K562 (cell line): ENCODE results near the gene NR2C2AP. TPM values are rescaled to one million over a fixed set of nuclear protein-coding genes. Genes with fewer than 3 reads are reported as not detected.

ENCODE experiments used
- ATAC-seq: fragments of 200-7000 bp; cut with Tn5 transposase; 3 replicates; pipeline ENCODE4 v1.9.1; 2020; ENCODE audit warnings: moderate library complexity
- BruUV-seq: library from RNA; stranded (reverse); fragments of 400-500 nt; replicated peaks from 2 replicates; lab custom pipeline; 2021; lab: Mats Ljungman, UMichigan
- CTCF ChIA-PET: fragments of 300-600 bp; formaldehyde crosslinking; extraction: SDS; loops from one replicate; lab custom pipeline; 2021; ENCODE audit warnings: low intra/inter-chr PET ratio; lab: Yijun Ruan, JAX
- POLR2A ChIA-PET: fragments of 300-600, 350-650 bp; sonication (Branson Sonifier 250); formaldehyde crosslinking; extraction: SDS; loops from one replicate; lab custom pipeline; 2021; ENCODE audit warnings: antibody characterized with exemption, inconsistent platforms; lab: Yijun Ruan, JAX
- DNase-seq, 4 experiments: peaks; one replicate each; pipeline versions ENCODE4 v3.0.0 to v3.0.0-alpha.2; 2011 to 2018; ENCODE audit warnings: low spot score in 3 of 4, mixed read lengths in 3 of 4; ENCODE audit errors: extremely low read depth in 1 of 4
- FAIRE-seq: peaks from 2 replicates; lab custom pipeline; 2011; peaks lifted over from hg19 to GRCh38; lab: Jason Lieb, UNC
- H2AFZ ChIP-seq: 2 replicates; pipeline ENCODE4 v1.6.0; 2011; ENCODE audit warnings: low read depth, low read length, control low read depth, inconsistent platforms
- H3K27ac ChIP-seq: fragments of 200-600 bp; 3 replicates; pipeline ENCODE4 v1.8.0; 2011; ENCODE audit warnings: low read depth, mild to moderate bottlenecking, control low read depth, inconsistent platforms, low read length, moderate library complexity, mixed read lengths; ENCODE audit errors: extremely low read depth
- H3K27me3 ChIP-seq, 2 experiments: fragments of 300-600 bp in 1 of 2; 2 replicates in 1 of 2; 3 replicates in 1 of 2; pipeline versions ENCODE4 v1.6.0 to v1.8.0; 2011; ENCODE audit warnings: inconsistent platforms in 2 of 2, low read length in 2 of 2, mild to moderate bottlenecking in 1 of 2, mixed read lengths in 1 of 2, moderate library complexity in 1 of 2; ENCODE audit not compliant: control insufficient read depth in 2 of 2, insufficient read depth in 2 of 2
- H3K36me3 ChIP-seq: fragments of 300-600 bp; 3 replicates; pipeline ENCODE4 v1.8.0; 2011; ENCODE audit warnings: mild to moderate bottlenecking, low read length, inconsistent platforms; ENCODE audit not compliant: control insufficient read depth, insufficient read depth
- H3K4me1 ChIP-seq, 2 experiments: fragments of 200-600 bp in 1 of 2; replicated peaks in 1 of 2; 2 replicates in 1 of 2; 3 replicates in 1 of 2; pipeline versions ENCODE4 v1.5.1 to v1.8.0; 2011; ENCODE audit warnings: inconsistent platforms in 2 of 2, low read length in 2 of 2, mild to moderate bottlenecking in 1 of 2, mixed read lengths in 1 of 2, moderate library complexity in 1 of 2; ENCODE audit not compliant: control insufficient read depth in 2 of 2, insufficient read depth in 2 of 2
- H3K4me2 ChIP-seq: 2 replicates; pipeline ENCODE4 v1.6.1; 2011; ENCODE audit warnings: low read length, control low read depth, inconsistent platforms, mixed read lengths; ENCODE audit not compliant: insufficient read depth
- H3K4me3 ChIP-seq: fragments of 200-600 bp; sonication (generic), shearing (Covaris generic); 2 replicates; pipeline ENCODE4 v1.5.1; 2016; ENCODE audit warnings: control low read depth, inconsistent platforms
- H3K79me2 ChIP-seq: fragments of 200-600 bp; 3 replicates; pipeline ENCODE4 v1.8.0; 2011; ENCODE audit warnings: low read length, inconsistent platforms; ENCODE audit not compliant: control insufficient read depth, insufficient read depth
- H3K9ac ChIP-seq, 2 experiments: 2 replicates each; pipeline versions ENCODE4 v1.6.0 to v1.6.1; 2011; ENCODE audit warnings: low read depth in 2 of 2, low read length in 2 of 2, control low read depth in 1 of 2, inconsistent platforms in 1 of 2, mild to moderate bottlenecking in 1 of 2, mixed read lengths in 1 of 2; ENCODE audit not compliant: insufficient read depth in 1 of 2
- H3K9me1 ChIP-seq: one replicate; pipeline ENCODE4 v1.6.0; 2011; ENCODE audit warnings: inconsistent platforms, mild to moderate bottlenecking, low read length, moderate library complexity; ENCODE audit not compliant: control insufficient read depth, insufficient read depth
- H3K9me3 ChIP-seq: replicated peaks from 2 replicates; pipeline ENCODE4 v1.5.1; 2011; ENCODE audit warnings: low read depth, low read length, inconsistent platforms; ENCODE audit not compliant: control insufficient read depth, insufficient read depth
- H4K20me1 ChIP-seq: replicated peaks from 2 replicates; pipeline ENCODE4 v1.6.1; 2011; ENCODE audit warnings: low read length, inconsistent platforms, mixed read lengths; ENCODE audit not compliant: control insufficient read depth, insufficient read depth
- BRF2 ChIP-seq: IDR thresholded peaks from 3 replicates; pipeline ENCODE4 v1.6.1; 2011; ENCODE audit warnings: borderline replicate concordance, mild to moderate bottlenecking; ENCODE audit not compliant: insufficient read length, insufficient read depth
- CBX3 ChIP-seq, 2 experiments: IDR thresholded peaks; 1 replicate in 1 of 2; 2 replicates in 1 of 2; pipeline ENCODE4 v1.6.1; 2012; ENCODE audit warnings: inconsistent platforms in 2 of 2, low read length in 2 of 2, borderline replicate concordance in 1 of 2, control low read depth in 1 of 2
- CEBPB ChIP-seq: fragments of 450-650 bp; IDR thresholded peaks from 2 replicates; pipeline ENCODE4 v1.6.1; 2016; ENCODE audit warnings: missing genetic modification characterization, missing compliant biosample characterization
- CXXC5 ChIP-seq: fragments of 250-450 bp; sonication (Bioruptor Pico); IDR thresholded peaks from 2 replicates; pipeline ENCODE4 v1.8.0; 2022; ENCODE audit warnings: inconsistent platforms, mild to moderate bottlenecking, moderate library complexity
- MTF1 ChIP-seq: fragments of 250-450 bp; sonication (Bioruptor Pico); IDR thresholded peaks from 2 replicates; pipeline ENCODE4 v1.9.0; 2021; ENCODE audit warnings: moderate library complexity, mild to moderate bottlenecking, inconsistent platforms, borderline replicate concordance
- NEUROD1 ChIP-seq: fragments of 150-350 bp; IDR thresholded peaks from 2 replicates; pipeline ENCODE4 v1.6.1; 2014; ENCODE audit warnings: borderline replicate concordance, low read length, low read depth; ENCODE audit not compliant: partially characterized antibody
- POLR2B ChIP-seq: fragments of 450-650 bp; IDR thresholded peaks from 2 replicates; pipeline ENCODE4 v1.6.1; 2018; ENCODE audit warnings: low read depth; ENCODE audit not compliant: partially characterized antibody
- RCOR1 ChIP-seq, 2 experiments: IDR thresholded peaks; 2 replicates each; pipeline ENCODE4 v1.6.1; 2012; ENCODE audit warnings: low read depth in 2 of 2, low read length in 2 of 2, borderline replicate concordance in 1 of 2, improper control_type of control experiment in 1 of 2
- SUPT5H ChIP-seq: fragments of 450-650 bp; IDR thresholded peaks from 2 replicates; pipeline ENCODE4 v1.6.1; 2016
- TAL1 ChIP-seq: fragments of 450-650 bp; IDR thresholded peaks from 2 replicates; pipeline ENCODE4 v1.6.1; 2016; ENCODE audit warnings: mild to moderate bottlenecking
- TCFL5 ChIP-seq: fragments of 250-450 bp; sonication (Bioruptor Pico); conservative IDR thresholded peaks from 2 replicates; pipeline ENCODE4 v1.6.1; 2021; ENCODE audit warnings: mild to moderate bottlenecking, moderate library complexity, matching md5 sums
- TEAD1 ChIP-seq, 2 experiments: fragments of 450-650 bp in 1 of 2; sonication (generic) in 1 of 2; formaldehyde crosslinking; IDR thresholded peaks; 2 replicates each; pipeline versions ENCODE4 v1.4.0 to v1.8.0; 2020 to 2022; ENCODE audit warnings: mild to moderate bottlenecking in 2 of 2, missing genetic modification reagents in 1 of 2
- WHSC1 ChIP-seq: IDR thresholded peaks from one replicate; pipeline ENCODE4 v1.6.1; 2012; ENCODE audit warnings: low read length, control low read depth, inconsistent platforms
- ZNF121 ChIP-seq: sonication (generic); formaldehyde crosslinking; conservative IDR thresholded peaks from 2 replicates; pipeline ENCODE4 v1.8.0; 2022; ENCODE audit warnings: missing genetic modification reagents
- ZNF277 ChIP-seq: fragments of 250-450 bp; sonication (Bioruptor Pico); IDR thresholded peaks from 2 replicates; pipeline ENCODE4 v1.8.0; 2022; ENCODE audit warnings: inconsistent platforms, mild to moderate bottlenecking, moderate library complexity, borderline replicate concordance
- ZNF384 ChIP-seq: IDR thresholded peaks from 2 replicates; pipeline ENCODE4 v1.6.1; 2012; ENCODE audit warnings: low read depth, low read length, improper control_type of control experiment
- ZNF717 ChIP-seq: fragments of 250-450 bp; sonication (Bioruptor Pico); IDR thresholded peaks from 2 replicates; pipeline ENCODE4 v1.5.0; 2021
- ZNF77 ChIP-seq: fragments of 250-450 bp; sonication (Bioruptor Pico); IDR thresholded peaks from 2 replicates; pipeline ENCODE4 v1.5.0; 2020
- WGBS: fragments of 100-300 bp; shearing (Covaris generic); methylation state at CpG from one replicate; pipeline ENCODE4 v1.1.6; 2016; ENCODE audit warnings: low coverage, mixed read lengths; ENCODE audit not compliant: insufficient coverage; ENCODE audit errors: missing lambda C conversion rate; 5-methylcytosine and 5-hydroxymethylcytosine counted together
- in situ Hi-C: fragments of 300-500 bp; cut with MboI; formaldehyde crosslinking; loops from 4 replicates; pipeline ENCODE4 v1.15.0; 2018; ENCODE audit warnings: inconsistent platforms, mixed read lengths
- intact Hi-C: fragments of 100-400 bp; cut with micrococcal nuclease; formaldehyde crosslinking; loops from 2 replicates; pipeline ENCODE4 v1.14.2; 2022
- polyA plus RNA-seq, 8 experiments: library from polyadenylated mRNA; depleted of rRNA in 4 of 8; stranded (reverse) in 5 of 8; unstranded in 3 of 8; fragments of >200 nt; fragmentation: Nextera tagmentation in 2 of 8; fragmentation: Illumina TruSeq in 1 of 8; extraction: Ambion mirVana in 2 of 8; extraction: Trizol in 1 of 8; gene quantifications; 2 replicates each; pipeline versions ENCODE4 v1.2.1 to v1.2.3, GENCODE V29; 2011 to 2014; ENCODE audit warnings: inconsistent platforms in 1 of 8, missing spikeins in 1 of 8
- total RNA-seq, 7 experiments: library from RNA; depleted of rRNA in 6 of 7; stranded (reverse); fragments of >200 nt in 6 of 7; fragmentation: Illumina TruSeq in 2 of 7; extraction: Trizol in 2 of 7; gene quantifications; 2 replicates each; pipeline versions ENCODE4 v1.2.1 to v1.2.3, GENCODE V29; 2011 to 2021; ENCODE audit warnings: low replicate concordance in 1 of 7

Gene NR2C2AP
- total and polyA plus RNA-seq, 9 of the 15 experiments (the other 6 are each of a cell fraction or from before 2014, with no cell fraction given), result 23.7 to 77.4 (median 32.4) TPM

DNA sequence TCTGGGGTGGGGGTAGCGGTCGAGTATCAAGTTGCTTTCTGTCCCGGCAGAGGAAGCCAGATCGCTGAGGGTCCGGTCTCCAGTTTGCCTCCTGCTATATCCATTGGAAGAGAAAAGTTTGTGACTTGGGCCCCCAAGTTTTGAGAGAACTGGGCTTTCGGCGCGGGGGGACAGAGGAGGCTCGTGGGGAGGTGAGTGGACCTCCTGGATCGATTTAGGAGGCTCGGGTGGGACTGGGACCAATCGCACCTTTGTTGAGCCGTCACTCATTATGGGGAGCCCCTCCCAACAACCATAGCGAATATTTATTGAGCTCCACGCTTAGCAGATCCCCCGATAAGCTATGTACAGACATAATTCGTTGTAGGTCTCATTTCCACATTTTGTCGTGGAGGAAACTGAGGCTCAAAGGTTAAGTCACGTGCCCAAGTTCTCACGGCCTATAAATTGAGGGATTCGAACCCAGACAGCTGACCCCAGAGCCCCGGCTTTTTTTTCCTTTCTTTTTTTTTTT, 10.2 kb downstream of the NR2C2AP start (continued):
- peak; percentile 61; the same call in 1 of the 2 replicates for TF ChIP-seq ZNF384

DNA sequence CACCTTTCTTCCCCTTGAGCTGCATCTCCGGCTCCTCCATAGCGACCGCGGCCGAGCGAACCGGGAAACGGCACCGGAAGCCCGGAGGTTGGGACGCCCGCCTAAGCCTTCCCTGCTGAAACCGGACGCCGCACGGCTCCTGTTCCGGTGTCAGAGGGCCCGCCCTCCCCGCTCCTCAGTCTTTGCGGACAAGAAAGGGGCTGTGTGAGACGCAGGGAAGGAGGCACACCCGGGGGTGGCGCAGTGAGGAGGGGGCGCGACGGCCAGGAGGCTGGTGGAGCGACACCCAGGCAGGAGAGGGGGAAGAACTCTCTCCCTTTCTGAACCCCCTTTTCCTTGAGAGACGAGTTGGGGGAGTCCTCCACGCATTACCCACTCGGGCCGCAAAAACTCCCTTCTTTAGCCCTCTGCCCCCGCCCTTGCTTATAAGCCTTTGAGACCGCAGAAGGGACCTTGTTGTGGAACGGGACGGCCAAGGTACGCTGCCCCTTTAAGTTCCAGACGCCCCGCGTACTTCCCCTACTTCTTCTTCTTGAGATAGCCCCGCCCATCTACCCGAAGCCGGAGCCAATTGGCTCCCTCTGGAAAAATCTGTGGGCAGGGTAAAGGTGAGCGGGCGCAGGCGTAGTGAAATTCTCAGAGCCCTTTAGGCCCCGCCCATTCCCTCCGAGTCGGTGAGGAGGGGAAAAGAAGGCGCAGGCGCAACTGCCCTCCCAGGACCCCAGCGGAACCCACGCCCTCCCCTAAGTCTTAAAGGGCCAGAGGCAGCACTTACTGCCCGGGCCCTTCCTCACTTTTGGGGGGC, 10.9 kb downstream of the NR2C2AP start, which contains the start of the genes BORCS8 and RFXANK:
BORCS8 (minus strand) TSS at position 75 of the 805 bp plus-strand sequence; CDS start at position 40, 35 bp downstream.
RFXANK (plus strand) TSS at position 181 of the 805 bp plus-strand sequence. CDS start 1,689 bp downstream, outside the sequence.
- WGBS, result under 1% methylated on average over 36 of the region's 53 CpGs
- ChIA-PET CTCF (no interaction called here), POLR2A (interaction anchor here (0.6 to 1.5 kb wide), 10 partner anchors 9 to 173 kb away, joined by 3 to 8 read pairs (median 4); partner anchors contain the start of genes NR2C2AP and SUGP1)
- FAIRE-seq (peak; percentile 100), DNase-seq (peak; percentile 96 to 99 (median 98)), ATAC-seq (peak; percentile 97)
- Histone ChIP-seq H3K9me3 (no peaks in the 10 kb centered on the region), H2AFZ (peak within 1 kb of the TSS; percentile 98), H4K20me1 (no peaks in the 10 kb centered on the region; the same call in 1 of the 2 replicates), H3K36me3 (peaks cover 39% of the 10 kb centered on the region; the same call in 2 of the 3 replicates), H3K27ac (peak within 1 kb of the TSS; percentile 99), H3K4me3 (peak within 1 kb of the TSS; percentile 86), H3K4me2 (peak within 1 kb of the TSS; percentile 100), H3K4me1 (peaks cover 7 to 20% of the 10 kb centered on the region in 2 experiments), H3K9me1 (no peaks in the 10 kb centered on the region), H3K79me2 (peaks cover 40% of the 10 kb centered on the region), H3K9ac (peak within 1 kb of the TSS; percentile 94 to 99), H3K27me3 (no peaks in the 10 kb centered on the region)
- intact Hi-C loops, result loop anchor here (1.0 to 2.0 kb wide), 2 partner anchors 33 to 129 kb away; partner anchors contain the start of genes MAU2 and SUGP1
- in situ Hi-C loops, result no loop called here
- no TSS peak for BruUV-seq
- TF ChIP-seq CBX3 (IDR thresholded peaks at IDR 0.05; ENCODE audit: borderline replicate concordance in 1 of 2, low read length in 2 of 2), result peak in 1 of 2 experiments; percentile 61; a peak in 1 of 3 replicates
- peak; percentile 7; the same call in 1 of the 2 replicates for TF ChIP-seq TAL1
- TF ChIP-seq CXXC5 (CRISPR knock-in tag), result peak; percentile 76
- TF ChIP-seq BRF2, result no peak
- TF ChIP-seq ZNF121, result no peak
- TF ChIP-seq CEBPB (tag), result no peak
- peak; percentile 88 for TF ChIP-seq SUPT5H
- TF ChIP-seq ZNF277 (CRISPR knock-in tag), result no peak
- TF ChIP-seq NEUROD1, result peak; percentile 88
- TF ChIP-seq TCFL5 (CRISPR knock-in tag), result no peak
- no peak for TF ChIP-seq ZNF77
- no peak for TF ChIP-seq MTF1 (CRISPR knock-in tag)
- peak in 1 of 2 experiments; percentile 84; a peak in 2 of 4 replicates for TF ChIP-seq TEAD1 (CRISPR knock-in tag; IDR thresholded peaks at IDR 0.05)
- TF ChIP-seq ZNF717, result no peak
- peak in 1 of 2 experiments; percentile 66; a peak in 1 of 4 replicates for TF ChIP-seq RCOR1 (IDR thresholded peaks at IDR 0.05; ENCODE audit: borderline replicate concordance in 1 of 2, low read depth in 2 of 2, low read length in 2 of 2)
- peak; percentile 69 for TF ChIP-seq POLR2B
- no peak for TF ChIP-seq WHSC1
